ENCODE data around the gene ANKRD9. TPM values are rescaled to one million over a fixed set of nuclear protein-coding genes. Genes with fewer than 3 reads are reported as not detected.

Gene ANKRD9
- total RNA-seq, 1 donor from 2014 or later = 23.9 TPM

DNA sequence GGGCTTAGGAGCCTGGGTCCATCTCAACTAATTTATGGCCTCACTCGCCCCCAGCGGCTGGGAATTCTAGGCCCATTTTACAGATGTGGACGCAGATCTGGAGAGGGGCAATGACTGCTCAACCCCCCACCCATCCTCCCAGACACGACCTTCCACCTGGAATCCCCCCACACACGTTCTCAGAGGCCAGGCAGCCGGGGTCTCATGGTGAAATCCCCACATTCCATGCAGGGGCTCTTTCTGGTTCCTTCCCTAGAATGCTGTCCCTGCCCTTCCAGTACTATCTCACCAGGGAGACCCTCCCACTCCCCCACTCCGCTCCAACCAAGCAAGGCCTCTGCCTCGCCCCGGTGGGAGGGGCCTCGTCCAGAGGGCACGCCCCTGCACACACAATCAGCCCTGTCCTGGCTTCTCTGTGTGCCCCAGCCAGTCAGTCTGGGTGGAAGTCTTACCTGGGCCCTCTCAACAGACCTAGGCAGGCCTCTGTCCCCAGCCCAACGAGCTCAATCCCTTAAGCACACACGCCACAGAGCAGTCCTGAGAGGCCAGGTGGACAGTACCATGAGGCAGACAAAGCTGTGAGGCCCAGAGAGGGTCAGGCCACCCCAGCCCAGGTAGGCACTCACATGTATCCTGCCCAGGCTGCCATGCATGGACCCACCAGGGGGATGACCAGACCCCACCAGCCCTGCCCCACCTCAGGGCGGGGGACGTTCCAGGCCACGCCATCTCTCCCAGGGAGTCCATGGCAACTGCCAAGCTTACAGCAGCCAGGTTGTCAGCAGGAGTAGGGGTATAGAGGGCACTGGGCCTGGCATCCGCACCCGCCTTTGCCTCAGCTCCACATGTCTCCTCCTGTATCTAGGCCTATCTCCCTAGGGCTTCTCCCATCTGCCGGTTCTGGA lies 1.3 kb upstream of the ANKRD9 start:
- DNase-seq (ENCODE audit: low spot score in 2 of 2, unreplicated experiment in 2 of 2) = peak in 1 of 2 experiments; percentile 67
- H3K9me3 Mint-ChIP-seq = no peaks in the 10 kb centered on the region
- peaks cover 14% of the 10 kb centered on the region for H3K4me1 Mint-ChIP-seq
- no peaks in the 10 kb centered on the region for H3K27me3 Mint-ChIP-seq (ENCODE audit: low read depth)
- H3K36me3 Mint-ChIP-seq = peaks cover 4% of the 10 kb centered on the region
- H3K4me3 Mint-ChIP-seq = peak overlapping the region; percentile 77
- peak overlapping the region; percentile 68 for H3K27ac Mint-ChIP-seq
- TF ChIP-seq, protein P1, sequence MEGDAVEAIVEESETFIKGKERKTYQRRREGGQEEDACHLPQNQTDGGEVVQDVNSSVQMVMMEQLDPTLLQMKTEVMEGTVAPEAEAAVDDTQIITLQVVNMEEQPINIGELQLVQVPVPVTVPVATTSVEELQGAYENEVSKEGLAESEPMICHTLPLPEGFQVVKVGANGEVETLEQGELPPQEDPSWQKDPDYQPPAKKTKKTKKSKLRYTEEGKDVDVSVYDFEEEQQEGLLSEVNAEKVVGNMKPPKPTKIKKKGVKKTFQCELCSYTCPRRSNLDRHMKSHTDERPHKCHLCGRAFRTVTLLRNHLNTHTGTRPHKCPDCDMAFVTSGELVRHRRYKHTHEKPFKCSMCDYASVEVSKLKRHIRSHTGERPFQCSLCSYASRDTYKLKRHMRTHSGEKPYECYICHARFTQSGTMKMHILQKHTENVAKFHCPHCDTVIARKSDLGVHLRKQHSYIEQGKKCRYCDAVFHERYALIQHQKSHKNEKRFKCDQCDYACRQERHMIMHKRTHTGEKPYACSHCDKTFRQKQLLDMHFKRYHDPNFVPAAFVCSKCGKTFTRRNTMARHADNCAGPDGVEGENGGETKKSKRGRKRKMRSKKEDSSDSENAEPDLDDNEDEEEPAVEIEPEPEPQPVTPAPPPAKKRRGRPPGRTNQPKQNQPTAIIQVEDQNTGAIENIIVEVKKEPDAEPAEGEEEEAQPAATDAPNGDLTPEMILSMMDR (IDR thresholded peaks at IDR 0.05; ENCODE audit: unreplicated experiment) = no peak

DNA sequence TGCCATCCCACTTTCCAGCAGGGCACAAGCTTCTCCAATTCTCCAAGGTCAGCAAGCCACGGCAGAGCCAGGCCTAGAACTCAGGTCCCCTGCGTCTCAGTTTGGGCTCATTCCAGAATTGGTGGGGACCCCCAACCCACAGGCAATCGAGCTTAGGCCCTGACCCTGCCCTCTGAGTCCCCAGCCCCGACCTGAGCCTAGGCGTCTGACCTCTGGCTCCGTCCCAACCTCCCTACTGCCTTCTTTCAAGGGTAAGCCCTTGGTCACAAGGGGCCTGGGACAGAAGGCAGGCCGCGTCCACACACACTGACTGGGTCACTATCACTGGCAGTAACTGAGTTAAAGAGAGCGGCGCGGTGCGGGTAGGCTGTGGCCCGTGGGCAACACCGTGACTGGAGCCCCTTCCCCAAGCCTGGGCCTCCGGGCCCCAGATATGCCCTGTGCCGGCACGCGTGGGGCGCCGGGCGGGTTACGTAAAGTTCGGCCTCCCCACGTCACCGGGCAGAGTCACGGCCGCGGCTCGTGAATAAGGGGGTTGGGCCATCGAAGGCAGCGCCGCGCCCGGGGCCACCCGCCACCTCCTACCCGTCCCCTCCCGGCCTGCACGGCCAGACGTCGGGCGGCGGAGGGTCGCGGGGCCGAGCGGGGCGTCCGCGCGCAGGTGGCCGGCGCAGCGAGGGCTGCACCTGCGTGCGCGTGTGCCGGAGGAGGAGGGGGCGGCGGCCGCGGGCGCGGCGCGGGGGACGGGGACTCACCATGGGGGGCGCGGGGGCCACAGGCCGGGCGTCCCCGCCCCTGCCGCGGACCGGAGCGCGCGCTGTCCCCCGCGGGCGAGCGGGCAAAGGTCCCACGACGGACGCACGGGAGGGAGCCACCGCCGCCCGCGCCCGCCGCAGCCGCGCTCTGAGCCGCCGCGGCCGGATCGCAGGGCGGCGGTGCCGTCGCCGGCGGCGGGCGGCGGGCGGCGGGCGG lies 516 bp downstream of the ANKRD9 start:
- H3K27me3 Mint-ChIP-seq (ENCODE audit: low read depth) = no peaks in the 10 kb centered on the region
- H3K9me3 Mint-ChIP-seq = no peaks in the 10 kb centered on the region
- H3K27ac Mint-ChIP-seq = peak overlapping the region; percentile 59
- no peak for DNase-seq (ENCODE audit: low spot score in 2 of 2, unreplicated experiment in 2 of 2)
- H3K4me1 Mint-ChIP-seq = peaks cover 14% of the 10 kb centered on the region
- peak overlapping the region; percentile 70 for H3K4me3 Mint-ChIP-seq
- TF ChIP-seq, protein P1 (IDR thresholded peaks at IDR 0.05; ENCODE audit: unreplicated experiment) = no peak
- H3K36me3 Mint-ChIP-seq = peaks cover 4% of the 10 kb centered on the region

DNA sequence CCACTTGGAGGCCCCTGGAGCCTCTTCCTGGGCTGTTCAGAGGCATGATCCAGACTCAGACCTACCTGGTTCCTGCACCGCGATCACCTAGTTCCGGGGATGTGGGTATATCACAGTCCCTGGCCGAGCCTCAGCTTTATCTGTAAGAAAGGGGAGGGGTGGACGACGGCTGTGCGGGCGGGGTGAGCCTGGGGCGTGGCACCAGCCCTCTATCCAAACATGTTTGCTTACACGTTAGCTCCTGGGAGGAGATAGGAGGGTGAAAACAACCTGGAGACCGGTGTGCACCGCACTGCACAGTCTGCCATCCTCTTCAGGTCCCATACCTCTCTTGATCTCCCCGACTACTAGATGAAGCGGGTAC lies 1.2 kb downstream of the ANKRD9 start:
- H3K36me3 Mint-ChIP-seq = peaks cover 4% of the 10 kb centered on the region
- peaks cover 14% of the 10 kb centered on the region for H3K4me1 Mint-ChIP-seq
- TF ChIP-seq, protein P1 (IDR thresholded peaks at IDR 0.05; ENCODE audit: unreplicated experiment) = no peak
- H3K9me3 Mint-ChIP-seq = no peaks in the 10 kb centered on the region
- peak overlapping the region; percentile 70 for H3K4me3 Mint-ChIP-seq
- no peak for DNase-seq (ENCODE audit: low spot score in 2 of 2, unreplicated experiment in 2 of 2)
- peak overlapping the region; percentile 59 for H3K27ac Mint-ChIP-seq
- H3K27me3 Mint-ChIP-seq (ENCODE audit: low read depth) = no peaks in the 10 kb centered on the region

DNA sequence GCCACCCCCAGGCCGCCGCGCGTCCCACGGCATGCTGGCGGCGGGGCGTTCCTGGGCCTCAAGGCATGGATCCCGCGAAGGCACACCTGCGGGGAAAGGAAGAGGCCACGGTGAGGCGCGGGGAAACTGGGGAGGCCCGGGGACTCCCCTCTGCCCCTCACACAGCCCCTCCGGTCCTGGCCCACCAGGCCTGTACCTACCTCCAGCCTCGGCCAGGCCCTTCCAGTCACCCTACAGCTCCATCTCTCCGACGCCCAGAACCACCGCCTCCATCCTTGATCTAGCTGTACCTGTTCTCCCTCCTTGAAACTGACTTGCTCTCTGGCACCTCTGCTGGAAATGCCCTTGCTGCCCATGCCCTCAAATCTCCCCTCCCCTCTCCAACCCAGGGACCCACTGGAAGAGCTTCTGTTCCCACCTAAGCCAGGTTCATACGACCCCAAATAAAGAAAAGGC lies 1.7 kb downstream of the ANKRD9 start:
- Mint-ChIP-seq H3K36me3 (peaks cover 4% of the 10 kb centered on the region), H3K4me3 (peak overlapping the region; percentile 59), H3K4me1 (peaks cover 14% of the 10 kb centered on the region), H3K9me3 (no peaks in the 10 kb centered on the region), H3K27me3 (ENCODE audit: low read depth) (no peaks in the 10 kb centered on the region), H3K27ac (peak overlapping the region; percentile 64)
- TF ChIP-seq, protein P1 (IDR thresholded peaks at IDR 0.05; ENCODE audit: unreplicated experiment) = no peak
- no peak for DNase-seq (ENCODE audit: low spot score in 2 of 2, unreplicated experiment in 2 of 2)

DNA sequence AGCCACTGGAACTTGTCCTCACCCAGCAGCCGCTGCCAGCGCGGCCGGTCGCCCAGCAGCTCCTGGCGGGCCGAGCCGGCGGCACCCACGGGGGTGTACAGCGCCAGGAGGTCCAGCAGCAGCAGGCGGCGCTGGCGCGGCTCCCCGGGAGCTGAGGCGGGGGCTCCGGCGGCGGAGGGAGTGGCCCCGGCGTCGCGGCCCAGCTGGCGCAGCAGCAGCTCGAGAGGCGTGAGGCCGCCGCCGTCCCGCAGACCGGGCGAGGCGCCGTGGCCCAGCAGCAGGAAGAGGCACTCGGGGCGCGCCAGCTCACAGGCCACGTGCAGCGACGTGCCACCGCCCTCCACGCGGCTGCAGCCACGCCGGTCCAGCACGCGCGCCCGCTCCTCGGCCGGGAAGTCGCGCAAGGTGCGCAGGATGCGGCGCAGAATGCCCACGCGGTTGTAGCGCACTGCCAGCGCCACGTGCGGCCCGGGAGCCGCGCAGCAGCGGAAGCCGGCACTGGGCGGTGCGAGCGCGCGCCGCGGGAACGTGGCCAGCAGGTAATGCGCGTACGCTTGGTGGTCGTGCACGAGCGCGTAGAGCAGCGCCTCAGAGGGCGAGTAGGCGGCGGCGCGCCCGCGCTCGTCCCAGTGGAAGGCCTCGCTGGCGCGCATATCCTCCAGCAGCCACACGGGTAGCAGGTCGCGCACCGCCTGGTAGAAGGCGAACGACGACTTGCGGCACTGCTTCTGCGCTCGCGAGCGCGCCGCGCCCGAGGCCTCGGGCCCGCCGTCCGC lies 2.3 kb downstream of the ANKRD9 start:
- peaks cover 14% of the 10 kb centered on the region for H3K4me1 Mint-ChIP-seq
- TF ChIP-seq, protein P1 (IDR thresholded peaks at IDR 0.05; ENCODE audit: unreplicated experiment) = no peak
- H3K27ac Mint-ChIP-seq = no peak overlapping the region
- H3K27me3 Mint-ChIP-seq (ENCODE audit: low read depth) = no peaks in the 10 kb centered on the region
- H3K9me3 Mint-ChIP-seq = no peaks in the 10 kb centered on the region
- H3K4me3 Mint-ChIP-seq = no peak overlapping the region
- DNase-seq (ENCODE audit: low spot score in 2 of 2, unreplicated experiment in 2 of 2) = no peak
- peaks cover 4% of the 10 kb centered on the region for H3K36me3 Mint-ChIP-seq
